ENCODE data around the gene RNGTT.

The RNGTT gene

GRCh38 chr6:88574651-88575050 lies 388.8 kb downstream of the RNGTT start:
- no peak for DNase-seq (ENCODE audit: low read depth)
- TF ChIP-seq, protein P1, sequence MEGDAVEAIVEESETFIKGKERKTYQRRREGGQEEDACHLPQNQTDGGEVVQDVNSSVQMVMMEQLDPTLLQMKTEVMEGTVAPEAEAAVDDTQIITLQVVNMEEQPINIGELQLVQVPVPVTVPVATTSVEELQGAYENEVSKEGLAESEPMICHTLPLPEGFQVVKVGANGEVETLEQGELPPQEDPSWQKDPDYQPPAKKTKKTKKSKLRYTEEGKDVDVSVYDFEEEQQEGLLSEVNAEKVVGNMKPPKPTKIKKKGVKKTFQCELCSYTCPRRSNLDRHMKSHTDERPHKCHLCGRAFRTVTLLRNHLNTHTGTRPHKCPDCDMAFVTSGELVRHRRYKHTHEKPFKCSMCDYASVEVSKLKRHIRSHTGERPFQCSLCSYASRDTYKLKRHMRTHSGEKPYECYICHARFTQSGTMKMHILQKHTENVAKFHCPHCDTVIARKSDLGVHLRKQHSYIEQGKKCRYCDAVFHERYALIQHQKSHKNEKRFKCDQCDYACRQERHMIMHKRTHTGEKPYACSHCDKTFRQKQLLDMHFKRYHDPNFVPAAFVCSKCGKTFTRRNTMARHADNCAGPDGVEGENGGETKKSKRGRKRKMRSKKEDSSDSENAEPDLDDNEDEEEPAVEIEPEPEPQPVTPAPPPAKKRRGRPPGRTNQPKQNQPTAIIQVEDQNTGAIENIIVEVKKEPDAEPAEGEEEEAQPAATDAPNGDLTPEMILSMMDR (IDR thresholded peaks at IDR 0.05; ENCODE audit: control insufficient read depth, insufficient read depth, low read depth, low read length, missing control alignments), result no peak

GRCh38 chr6:88574031-88574430 lies 389.4 kb downstream of the RNGTT start:
- DNase-seq (ENCODE audit: low read depth), result no peak
- H3K4me3 ChIP-seq (ENCODE audit: control insufficient read depth, low read depth, low read length), result no peak overlapping the region
- TF ChIP-seq, protein P1 (IDR thresholded peaks at IDR 0.05; ENCODE audit: control insufficient read depth, insufficient read depth, low read depth, low read length, missing control alignments), result no peak

More at GRCh38 chr6:88574651-88575050, 388.8 kb downstream of the RNGTT start:
- no peak overlapping the region for H3K4me3 ChIP-seq (ENCODE audit: control insufficient read depth, low read depth, low read length)

DNA sequence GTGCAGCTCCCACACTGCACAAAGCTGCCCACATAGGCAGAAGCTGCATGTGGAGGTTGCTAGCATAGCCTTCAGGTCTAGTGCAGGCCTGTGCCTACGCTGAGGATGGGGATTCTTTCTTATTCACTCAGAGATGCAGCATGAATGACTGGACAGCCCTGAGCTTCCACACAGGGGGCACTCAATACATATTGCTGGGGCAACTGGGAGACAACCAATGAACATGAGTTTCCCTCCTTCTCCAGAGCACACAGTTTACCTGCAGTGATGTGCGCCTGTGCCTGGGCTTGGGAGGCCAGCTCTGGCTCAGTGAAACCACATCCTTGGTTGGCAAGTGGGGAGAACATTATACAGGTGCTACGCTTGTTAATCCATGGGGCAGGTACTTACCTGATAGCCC lies 389.9 kb downstream of the RNGTT start:
- no peak for DNase-seq (ENCODE audit: low read depth)
- H3K4me3 ChIP-seq (ENCODE audit: control insufficient read depth, low read depth, low read length), result no peak overlapping the region
- TF ChIP-seq, protein P1 (IDR thresholded peaks at IDR 0.05; ENCODE audit: control insufficient read depth, insufficient read depth, low read depth, low read length, missing control alignments), result no peak

GRCh38 chr6:88572449-88573139 lies 390.8 kb downstream of the RNGTT start:
- no peak for DNase-seq (ENCODE audit: low read depth)
- TF ChIP-seq, protein P1 (IDR thresholded peaks at IDR 0.05; ENCODE audit: control insufficient read depth, insufficient read depth, low read depth, low read length, missing control alignments), result no peak
- H3K4me3 ChIP-seq (ENCODE audit: control insufficient read depth, low read depth, low read length), result no peak overlapping the region

DNA sequence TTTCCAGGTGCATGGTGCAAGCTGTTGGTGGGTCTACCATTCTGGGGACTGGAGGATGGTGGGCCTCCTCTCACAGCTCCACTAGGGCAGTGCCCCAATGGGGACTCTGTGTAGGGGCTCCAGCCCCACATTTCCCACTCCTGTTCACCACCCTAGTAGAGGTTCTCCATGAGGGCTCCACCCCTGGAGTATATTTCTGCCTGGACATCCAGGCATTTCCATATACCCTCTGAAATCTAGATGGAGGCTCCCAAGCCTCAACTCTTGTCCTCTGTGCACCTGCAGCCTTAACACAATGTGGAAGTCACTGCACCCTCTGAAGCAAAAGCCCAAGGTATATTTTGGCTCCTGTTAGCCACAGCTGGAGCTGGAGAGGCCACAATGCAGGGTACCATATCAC lies 393.5 kb downstream of the RNGTT start:
- TF ChIP-seq, protein P1 (IDR thresholded peaks at IDR 0.05; ENCODE audit: control insufficient read depth, insufficient read depth, low read depth, low read length, missing control alignments), result no peak
- DNase-seq (ENCODE audit: low read depth), result no peak
- no peak overlapping the region for H3K4me3 ChIP-seq (ENCODE audit: control insufficient read depth, low read depth, low read length)

DNA sequence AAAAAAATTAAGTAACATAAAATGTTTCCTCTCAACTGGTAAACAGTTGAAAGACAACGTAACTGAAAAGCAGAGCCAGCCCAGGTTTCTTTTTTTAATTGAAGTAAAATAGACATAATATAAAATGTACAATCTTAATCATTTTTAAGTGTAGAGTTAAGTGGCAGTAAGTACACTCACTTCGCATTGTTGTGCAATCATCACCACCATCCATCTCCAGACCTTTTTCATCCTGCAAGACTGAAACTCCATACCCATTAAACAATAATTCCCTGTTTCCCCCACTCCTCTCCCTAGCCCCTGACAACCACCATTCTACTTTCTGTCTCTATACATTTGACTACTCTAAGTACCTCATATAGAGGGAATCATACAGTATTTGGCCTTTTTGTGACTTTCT lies 395.7 kb downstream of the RNGTT start:
- DNase-seq (ENCODE audit: low read depth), result no peak
- H3K4me3 ChIP-seq (ENCODE audit: control insufficient read depth, low read depth, low read length), result no peak overlapping the region
- TF ChIP-seq, protein P1 (IDR thresholded peaks at IDR 0.05; ENCODE audit: control insufficient read depth, insufficient read depth, low read depth, low read length, missing control alignments), result no peak
